Thyroid gland (tissue), 4 donors: Measurements from ENCODE around the gene C11orf91.

Experiments
- POLR2A ChIP-seq, 2 donors: fragments of 450-650 bp; IDR thresholded peaks; one replicate each; pipeline ENCODE4 v1.6.1; 2017; ENCODE audit warnings: antibody characterized with exemption in 2 of 2, mild to moderate bottlenecking in 2 of 2, moderate library complexity in 1 of 2
- TF ChIP-seq, protein P1 (sequence below), 6 experiments: fragments of 200-600 bp in 3 of 6; fragments of 450-650 bp in 3 of 6; sonication (generic) in 3 of 6; IDR thresholded peaks; one replicate each; pipeline ENCODE4 v1.5.1; 2016 to 2019; ENCODE audit warnings: antibody characterized with exemption in 6 of 6, mild to moderate bottlenecking in 2 of 6, inconsistent platforms in 1 of 6, moderate library complexity in 1 of 6

- TF ChIP-seq, protein P1, sequence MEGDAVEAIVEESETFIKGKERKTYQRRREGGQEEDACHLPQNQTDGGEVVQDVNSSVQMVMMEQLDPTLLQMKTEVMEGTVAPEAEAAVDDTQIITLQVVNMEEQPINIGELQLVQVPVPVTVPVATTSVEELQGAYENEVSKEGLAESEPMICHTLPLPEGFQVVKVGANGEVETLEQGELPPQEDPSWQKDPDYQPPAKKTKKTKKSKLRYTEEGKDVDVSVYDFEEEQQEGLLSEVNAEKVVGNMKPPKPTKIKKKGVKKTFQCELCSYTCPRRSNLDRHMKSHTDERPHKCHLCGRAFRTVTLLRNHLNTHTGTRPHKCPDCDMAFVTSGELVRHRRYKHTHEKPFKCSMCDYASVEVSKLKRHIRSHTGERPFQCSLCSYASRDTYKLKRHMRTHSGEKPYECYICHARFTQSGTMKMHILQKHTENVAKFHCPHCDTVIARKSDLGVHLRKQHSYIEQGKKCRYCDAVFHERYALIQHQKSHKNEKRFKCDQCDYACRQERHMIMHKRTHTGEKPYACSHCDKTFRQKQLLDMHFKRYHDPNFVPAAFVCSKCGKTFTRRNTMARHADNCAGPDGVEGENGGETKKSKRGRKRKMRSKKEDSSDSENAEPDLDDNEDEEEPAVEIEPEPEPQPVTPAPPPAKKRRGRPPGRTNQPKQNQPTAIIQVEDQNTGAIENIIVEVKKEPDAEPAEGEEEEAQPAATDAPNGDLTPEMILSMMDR (IDR thresholded peaks at IDR 0.05) = no peak
- no peak for TF ChIP-seq POLR2A (IDR thresholded peaks at IDR 0.05)
Measured at GRCh38 chr11:33652431-33652830, 48.2 kb downstream of the C11orf91 start.
